Stimulated activated naive B cell treated with anti-CD40 and anti-IgM and Interleukin-4, amounts not matched to agents 10 μg/mL and 1 μg/mL and 100 μg/mL, for 72 hours (primary cell): ENCODE data around the gene BRAT1.
"Not testable (repeated sequence)": the region's sequence is repeated elsewhere in the genome, so short reads cannot be mapped to it uniquely, and the experiment has no call there.

Experiments used
- ATAC-seq, 2 donors: fragments of 150-1000 bp; cut with Tn5 transposase; replicated peaks; 2 replicates each; pipeline ENCODE4 v1.10.0; 2021; ENCODE audit warnings: moderate library complexity in 1 of 2
- DNase-seq: peaks from one replicate; pipeline ENCODE4 v3.0.0; 2021
- H3K27ac Mint-ChIP-seq: one replicate; pipeline ENCODE4 v1.8.0; 2022; ENCODE audit warnings: mild to moderate bottlenecking, mixed read lengths
- H3K27me3 Mint-ChIP-seq, 2 donors: one replicate each; pipeline ENCODE4 v1.8.0; 2022; ENCODE audit warnings: mixed read lengths in 2 of 2
- H3K36me3 Mint-ChIP-seq, 2 donors: one replicate each; pipeline ENCODE4 v1.8.0; 2022; ENCODE audit warnings: mixed read lengths in 2 of 2, mild to moderate bottlenecking in 1 of 2
- H3K4me1 Mint-ChIP-seq, 2 donors: one replicate each; pipeline ENCODE4 v1.8.0; 2022; ENCODE audit warnings: mixed read lengths in 2 of 2, mild to moderate bottlenecking in 1 of 2
- H3K4me3 Mint-ChIP-seq, 2 donors: one replicate each; pipeline ENCODE4 v1.8.0; 2022; ENCODE audit warnings: mild to moderate bottlenecking in 2 of 2, mixed read lengths in 2 of 2, moderate library complexity in 1 of 2
- H3K9me3 Mint-ChIP-seq, 2 donors: one replicate each; pipeline ENCODE4 v1.8.0; 2022; ENCODE audit warnings: mixed read lengths in 2 of 2, mild to moderate bottlenecking in 1 of 2

BRAT1 gene

GRCh38 chr7:2540641-2541051, 14.7 kb downstream of the BRAT1 start:
- Mint-ChIP-seq H3K4me3 (no peak overlapping the region), H3K4me1 (peaks cover 4 to 13% of the 10 kb centered on the region in 2 donors), H3K36me3 (peaks cover 23 to 27% of the 10 kb centered on the region in 2 donors), H3K27me3 (no peaks in the 10 kb centered on the region), H3K9me3 (no peaks in the 10 kb centered on the region), H3K27ac (peak overlapping the region; percentile 31)
- DNase-seq (no peak), ATAC-seq (no peak)

DNA sequence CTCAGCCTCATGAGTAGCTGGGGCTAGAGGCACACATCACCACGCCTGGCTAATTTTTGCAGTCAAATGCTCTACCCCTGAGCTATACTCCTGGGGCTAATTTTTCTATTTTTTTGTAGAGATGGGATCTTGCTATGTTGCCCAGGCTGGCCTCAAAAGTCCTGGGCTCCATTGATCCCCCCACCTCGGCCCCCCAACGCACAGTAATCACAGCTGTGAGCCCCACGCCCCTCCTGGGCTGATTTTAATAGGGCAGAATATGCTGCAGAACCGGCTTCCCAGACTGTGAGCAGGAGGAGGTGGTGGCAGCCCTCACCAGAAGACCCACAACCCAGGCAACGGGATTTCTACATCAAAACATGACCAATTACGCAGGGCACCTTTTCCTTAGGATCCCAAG, 15.2 kb downstream of the BRAT1 start:
- Mint-ChIP-seq H3K4me1 (peaks cover 4 to 13% of the 10 kb centered on the region in 2 donors), H3K4me3 (no peak overlapping the region), H3K27ac (no peak overlapping the region), H3K36me3 (peaks cover 23 to 27% of the 10 kb centered on the region in 2 donors), H3K9me3 (no peaks in the 10 kb centered on the region), H3K27me3 (no peaks in the 10 kb centered on the region)
- DNase-seq: no peak
- ATAC-seq: no peak

DNA sequence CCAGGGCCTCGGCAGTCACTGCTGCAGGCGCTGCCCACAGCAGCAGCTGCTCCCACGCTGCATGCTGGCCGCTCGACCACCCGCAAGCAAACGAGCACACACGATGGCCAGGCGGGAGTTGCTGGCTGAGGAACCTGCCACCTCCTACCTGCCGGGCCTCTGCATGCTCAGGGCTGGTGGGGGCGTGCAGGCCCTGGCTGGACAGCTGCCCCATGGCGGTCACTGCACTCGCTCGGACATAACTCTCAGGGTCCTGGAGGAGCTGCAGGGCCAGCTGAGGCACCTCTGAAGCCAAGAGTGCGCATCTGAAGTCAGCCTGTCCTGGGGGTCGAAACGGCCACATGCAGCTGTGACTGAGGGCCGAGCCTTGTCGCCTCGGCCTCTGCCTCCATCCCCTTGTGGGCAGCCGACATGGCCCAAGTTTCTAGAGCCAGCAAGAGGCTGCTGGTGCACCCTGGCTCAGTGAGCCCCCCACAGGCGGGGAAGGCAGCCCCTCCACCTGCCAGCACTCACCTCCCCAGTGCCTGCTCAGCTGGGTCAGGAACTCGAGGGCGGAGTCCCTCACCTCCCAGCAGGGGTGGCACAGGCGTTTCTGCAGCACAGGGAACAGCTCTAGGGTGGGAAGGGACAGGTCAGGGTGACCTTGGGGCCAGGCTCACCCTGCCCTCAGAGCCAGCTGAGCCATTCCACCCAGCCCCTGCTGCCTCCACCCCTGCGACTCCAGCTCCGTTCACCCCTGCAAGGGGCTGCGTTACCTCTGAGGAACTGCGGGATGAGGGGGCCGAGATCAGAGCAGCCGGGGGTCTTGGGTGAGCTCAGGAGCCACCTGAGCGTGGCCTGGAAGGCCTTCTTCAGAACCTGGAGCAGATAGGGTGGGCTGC, 16.1 kb downstream of the BRAT1 start:
- no peak overlapping the region for H3K27ac Mint-ChIP-seq
- peaks cover 3 to 8% of the 10 kb centered on the region in 2 donors for H3K4me1 Mint-ChIP-seq
- DNase-seq (no peak), ATAC-seq (no peak)
- H3K36me3 Mint-ChIP-seq: peaks cover 19 to 22% of the 10 kb centered on the region in 2 donors
- H3K27me3 Mint-ChIP-seq: no peaks in the 10 kb centered on the region
- no peak overlapping the region for H3K4me3 Mint-ChIP-seq
- no peaks in the 10 kb centered on the region for H3K9me3 Mint-ChIP-seq

GRCh38 chr7:2537981-2538851, 17.1 kb downstream of the BRAT1 start:
- DNase-seq: no peak
- no peak overlapping the region for H3K27ac Mint-ChIP-seq
- no peaks in the 10 kb centered on the region for H3K9me3 Mint-ChIP-seq
- H3K27me3 Mint-ChIP-seq: no peaks in the 10 kb centered on the region
- ATAC-seq: peak in 1 of 2 donors; percentile 15
- peaks cover 8 to 18% of the 10 kb centered on the region in 2 donors for H3K36me3 Mint-ChIP-seq
- H3K4me3 Mint-ChIP-seq: no peak overlapping the region
- no peaks in the 10 kb centered on the region for H3K4me1 Mint-ChIP-seq

- peak overlapping the region; percentile 31 for H3K27ac Mint-ChIP-seq
- H3K9me3 Mint-ChIP-seq, ATAC-seq, H3K4me3 Mint-ChIP-seq, H3K27me3 Mint-ChIP-seq, DNase-seq: not testable (repeated sequence)
- peaks cover 6 to 13% of the 10 kb centered on the region in 2 donors for H3K4me1 Mint-ChIP-seq
- H3K36me3 Mint-ChIP-seq: peaks cover 5 to 12% of the 10 kb centered on the region in 2 donors
Measured at GRCh38 chr7:2535872-2536627, 19.3 kb downstream of the BRAT1 start.

DNA sequence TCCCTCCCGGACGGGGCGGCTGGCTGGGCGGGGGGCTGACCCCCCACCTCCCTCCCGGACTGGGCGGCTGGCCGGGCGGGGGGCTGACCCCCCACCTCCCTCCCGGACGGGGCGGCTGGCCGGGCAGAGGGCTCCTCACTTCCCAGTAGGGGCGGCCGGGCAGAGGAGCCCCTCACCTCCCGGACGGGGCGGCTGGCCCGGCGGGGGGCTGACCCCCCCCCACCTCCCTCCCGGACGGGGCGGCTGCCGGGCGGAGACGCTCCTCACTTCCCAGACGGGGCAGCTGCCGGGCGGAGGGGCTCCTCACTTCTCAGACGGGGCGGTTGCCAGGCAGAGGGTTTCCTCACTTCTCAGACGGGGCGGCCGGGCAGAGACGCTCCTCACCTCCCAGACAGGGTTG, 21.1 kb downstream of the BRAT1 start:
- not testable (repeated sequence) for DNase-seq, H3K4me3 Mint-ChIP-seq, H3K27me3 Mint-ChIP-seq, ATAC-seq, H3K27ac Mint-ChIP-seq, H3K36me3 Mint-ChIP-seq, H3K9me3 Mint-ChIP-seq
- H3K4me1 Mint-ChIP-seq: peaks cover 23 to 31% of the 10 kb centered on the region in 2 donors

DNA sequence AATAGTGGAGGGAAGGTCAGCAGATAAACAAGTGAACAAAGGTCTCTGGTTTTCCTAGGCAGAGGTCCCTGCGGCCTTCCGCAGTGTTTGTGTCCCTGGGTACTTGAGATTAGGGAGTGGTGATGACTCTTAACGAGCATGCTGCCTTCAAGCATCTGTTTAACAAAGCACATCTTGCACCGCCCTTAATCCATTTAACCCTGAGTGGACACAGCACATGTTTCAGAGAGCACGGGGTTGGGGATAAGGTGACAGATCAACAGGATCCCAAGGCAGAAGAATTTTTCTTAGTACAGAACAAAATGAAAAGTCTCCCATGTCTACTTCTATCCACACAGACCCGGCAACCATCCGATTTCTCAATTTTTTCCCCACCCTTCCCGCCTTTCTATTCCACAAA, 21.8 kb downstream of the BRAT1 start:
- not testable (repeated sequence) for H3K27me3 Mint-ChIP-seq, DNase-seq, H3K4me3 Mint-ChIP-seq, H3K9me3 Mint-ChIP-seq, H3K27ac Mint-ChIP-seq, ATAC-seq, H3K36me3 Mint-ChIP-seq
- H3K4me1 Mint-ChIP-seq: peaks cover 28 to 38% of the 10 kb centered on the region in 2 donors

GRCh38 chr7:2532816-2533215, 22.5 kb downstream of the BRAT1 start:
- H3K4me1 Mint-ChIP-seq: peaks cover 35 to 45% of the 10 kb centered on the region in 2 donors
- not testable (repeated sequence) for H3K27me3 Mint-ChIP-seq, H3K36me3 Mint-ChIP-seq, DNase-seq, ATAC-seq, H3K4me3 Mint-ChIP-seq, H3K9me3 Mint-ChIP-seq, H3K27ac Mint-ChIP-seq

GRCh38 chr7:2532199-2532772, 23.0 kb downstream of the BRAT1 start:
- Mint-ChIP-seq H3K27ac (peak overlapping the region; percentile 85), H3K4me1 (peaks cover 39 to 51% of the 10 kb centered on the region in 2 donors), H3K4me3 (peak overlapping the region; percentile 14 to 37)
- not testable (repeated sequence) for H3K9me3 Mint-ChIP-seq, ATAC-seq, DNase-seq, H3K36me3 Mint-ChIP-seq, H3K27me3 Mint-ChIP-seq

DNA sequence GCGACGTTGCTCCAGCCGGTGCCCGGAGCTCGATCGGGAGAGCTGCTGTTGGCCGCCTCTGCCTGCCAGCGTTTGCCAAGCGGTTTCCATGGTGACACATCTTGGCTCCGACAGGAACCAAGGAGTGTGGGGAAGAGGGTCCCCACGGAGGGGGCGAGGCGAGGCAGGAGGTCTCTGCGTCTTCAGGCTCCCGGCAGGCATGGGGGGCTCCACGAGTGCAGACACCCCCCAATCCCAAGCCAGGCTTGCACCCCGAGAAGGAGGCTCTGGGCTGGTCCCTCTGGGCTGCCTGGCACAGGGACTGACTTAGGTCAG, 23.6 kb downstream of the BRAT1 start:
- H3K36me3 Mint-ChIP-seq: not testable (repeated sequence)

DNA sequence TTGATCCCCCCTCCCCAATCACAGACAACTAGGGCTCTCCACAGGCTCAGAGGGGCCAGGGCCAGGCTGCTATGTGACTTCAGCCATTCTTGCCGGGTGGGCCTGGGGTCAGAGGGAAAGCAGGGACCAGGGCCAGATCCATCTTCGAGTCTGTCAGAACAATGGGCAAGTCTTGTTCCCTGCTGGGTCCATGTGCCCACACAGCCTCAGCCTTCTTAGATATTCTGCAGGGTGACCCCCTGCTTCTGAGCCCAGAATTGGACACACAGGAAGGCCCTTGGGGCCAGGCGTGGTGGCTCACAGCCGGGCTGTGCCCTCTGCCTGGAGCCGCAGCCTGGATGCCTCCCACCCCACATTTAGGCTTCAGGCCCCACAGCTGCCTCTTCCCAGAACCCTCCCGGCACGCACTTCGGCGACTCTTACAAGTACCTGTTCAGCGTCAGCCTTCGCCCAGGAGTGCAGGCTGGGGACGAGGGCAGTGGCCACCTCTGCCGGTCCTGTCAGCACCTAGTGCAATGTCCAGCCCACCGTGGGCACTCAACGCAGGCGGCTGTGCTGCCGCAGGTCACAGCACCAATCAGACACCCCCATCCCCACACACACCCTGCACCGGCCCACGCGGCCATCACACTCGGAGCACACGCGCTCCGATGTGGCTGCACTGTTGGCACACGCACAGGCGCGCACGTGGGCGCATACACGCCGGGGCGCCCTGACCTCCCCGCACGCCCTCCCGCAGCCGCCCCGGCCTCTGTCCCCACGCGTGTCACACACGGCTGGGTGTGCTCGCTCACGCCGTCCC, 24.1 kb downstream of the BRAT1 start:
- H3K36me3 Mint-ChIP-seq: peaks cover 4 to 13% of the 10 kb centered on the region in 2 donors
- peak overlapping the region; percentile 95 for H3K27ac Mint-ChIP-seq
- H3K4me3 Mint-ChIP-seq: peak overlapping the region; percentile 71 to 73
- not testable (repeated sequence) for H3K9me3 Mint-ChIP-seq, ATAC-seq, DNase-seq, H3K27me3 Mint-ChIP-seq
- H3K4me1 Mint-ChIP-seq: peaks cover 47 to 62% of the 10 kb centered on the region in 2 donors

More for the DNA sequence above, 23.6 kb downstream of the BRAT1 start:
- peaks cover 43 to 56% of the 10 kb centered on the region in 2 donors for H3K4me1 Mint-ChIP-seq
- not testable (repeated sequence) for H3K27ac Mint-ChIP-seq, H3K9me3 Mint-ChIP-seq, DNase-seq, H3K27me3 Mint-ChIP-seq, ATAC-seq, H3K4me3 Mint-ChIP-seq

- peak overlapping the region; percentile 95 for H3K27ac Mint-ChIP-seq
- no peaks in the 10 kb centered on the region for H3K27me3 Mint-ChIP-seq
- ATAC-seq (peak; percentile 73 to 74), DNase-seq (peak; percentile 82)
- H3K36me3 Mint-ChIP-seq: peaks cover 11 to 19% of the 10 kb centered on the region in 2 donors
- no peaks in the 10 kb centered on the region for H3K9me3 Mint-ChIP-seq
- H3K4me1 Mint-ChIP-seq: peaks cover 54 to 70% of the 10 kb centered on the region in 2 donors
- peak overlapping the region; percentile 71 to 73 for H3K4me3 Mint-ChIP-seq
Measured at GRCh38 chr7:2530071-2530987, 25.0 kb downstream of the BRAT1 start.
